MCF 10A (cell line): Measurements from ENCODE around the gene WDFY1. TPM values are rescaled to one million over a fixed set of nuclear protein-coding genes. Genes with fewer than 3 reads are reported as not detected.

Experiments used
- BruUV-seq: library from RNA; stranded (reverse); fragments of 400-500 nt; replicated peaks from 2 replicates; lab custom pipeline; 2021; lab: Mats Ljungman, UMichigan
- CTCF ChIA-PET: fragments of 300-600 bp; sonication (Branson Sonifier 250); formaldehyde crosslinking; extraction: SDS; loops from one replicate; lab custom pipeline; 2021; ENCODE audit warnings: antibody characterized with exemption, inconsistent platforms; lab: Yijun Ruan, JAX
- POLR2A ChIA-PET: fragments of 300-600, 350-650 bp; sonication (Branson Sonifier 250); formaldehyde crosslinking; extraction: SDS; loops from one replicate; lab custom pipeline; 2020; ENCODE audit warnings: antibody characterized with exemption, inconsistent platforms; lab: Yijun Ruan, JAX
- DNase-seq: peaks from one replicate; pipeline ENCODE4 v3.0.0-alpha.2; 2018; ENCODE audit not compliant: unreplicated experiment
- H3K27ac Mint-ChIP-seq: one replicate; pipeline ENCODE4 v1.8.0; 2022; ENCODE audit warnings: mild to moderate bottlenecking, low read depth, mixed read lengths; ENCODE audit not compliant: unreplicated experiment
- H3K27me3 Mint-ChIP-seq: one replicate; pipeline ENCODE4 v1.8.0; 2022; ENCODE audit warnings: mixed read lengths; ENCODE audit not compliant: insufficient read depth, unreplicated experiment
- H3K36me3 Mint-ChIP-seq: one replicate; pipeline ENCODE4 v1.8.0; 2022; ENCODE audit warnings: mild to moderate bottlenecking, moderate library complexity, mixed read lengths; ENCODE audit not compliant: insufficient read depth, unreplicated experiment
- H3K4me1 Mint-ChIP-seq: one replicate; pipeline ENCODE4 v1.8.0; 2022; ENCODE audit warnings: mixed read lengths; ENCODE audit not compliant: insufficient read depth, unreplicated experiment
- H3K4me3 Mint-ChIP-seq: one replicate; pipeline ENCODE4 v1.8.0; 2022; ENCODE audit warnings: mild to moderate bottlenecking, moderate library complexity, mixed read lengths; ENCODE audit not compliant: unreplicated experiment
- H3K9me3 Mint-ChIP-seq: one replicate; pipeline ENCODE4 v1.8.0; 2022; ENCODE audit warnings: mixed read lengths; ENCODE audit not compliant: unreplicated experiment
- intact Hi-C: fragments of 100-400 bp; cut with micrococcal nuclease; formaldehyde crosslinking; loops from 2 replicates; pipeline ENCODE4 v1.14.1; 2022
- total RNA-seq: library from RNA; stranded (reverse); gene quantifications from 2 replicates; pipeline ENCODE4 v1.2.3, GENCODE V29; 2022
- TF ChIP-seq, protein P1 (sequence below): fragments of 200-600 bp; IDR thresholded peaks from one replicate; pipeline ENCODE4 v1.8.0; 2022; ENCODE audit warnings: antibody characterized with exemption, mild to moderate bottlenecking; ENCODE audit not compliant: unreplicated experiment

The WDFY1 gene
- total RNA-seq, 1 experiment from 2014 or later: 36.9 TPM

DNA sequence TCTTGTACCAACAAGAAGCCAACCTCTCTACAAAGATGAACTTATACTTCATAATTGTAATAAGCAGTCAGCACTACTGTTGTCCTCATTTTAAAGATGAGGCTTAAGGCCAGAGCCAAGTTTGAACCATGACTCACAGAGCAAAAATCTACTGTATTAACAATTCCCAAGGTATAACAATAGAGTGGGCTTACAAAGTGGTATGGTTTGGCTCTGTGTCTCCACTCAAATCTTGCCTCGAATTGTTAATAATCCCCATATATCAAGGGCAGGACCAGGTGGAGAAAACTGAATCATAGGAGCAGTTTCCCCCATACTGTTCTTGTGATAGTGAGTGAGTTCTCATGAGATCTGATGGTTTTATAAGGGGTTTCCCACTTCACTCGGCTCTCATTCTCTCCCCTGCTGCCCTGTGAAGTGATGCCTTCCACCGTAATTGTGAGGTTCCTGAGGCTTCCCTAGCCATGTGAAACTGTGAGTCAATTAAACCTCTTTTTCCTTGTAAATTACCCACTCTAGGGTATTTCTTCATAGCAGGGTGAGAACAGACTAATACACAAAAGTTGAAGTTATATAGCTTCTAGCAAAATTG lies 31.6 kb upstream of the WDFY1 start:
- no TSS peak for BruUV-seq
- no peaks in the 10 kb centered on the region for H3K4me1 Mint-ChIP-seq
- TF ChIP-seq, protein P1, sequence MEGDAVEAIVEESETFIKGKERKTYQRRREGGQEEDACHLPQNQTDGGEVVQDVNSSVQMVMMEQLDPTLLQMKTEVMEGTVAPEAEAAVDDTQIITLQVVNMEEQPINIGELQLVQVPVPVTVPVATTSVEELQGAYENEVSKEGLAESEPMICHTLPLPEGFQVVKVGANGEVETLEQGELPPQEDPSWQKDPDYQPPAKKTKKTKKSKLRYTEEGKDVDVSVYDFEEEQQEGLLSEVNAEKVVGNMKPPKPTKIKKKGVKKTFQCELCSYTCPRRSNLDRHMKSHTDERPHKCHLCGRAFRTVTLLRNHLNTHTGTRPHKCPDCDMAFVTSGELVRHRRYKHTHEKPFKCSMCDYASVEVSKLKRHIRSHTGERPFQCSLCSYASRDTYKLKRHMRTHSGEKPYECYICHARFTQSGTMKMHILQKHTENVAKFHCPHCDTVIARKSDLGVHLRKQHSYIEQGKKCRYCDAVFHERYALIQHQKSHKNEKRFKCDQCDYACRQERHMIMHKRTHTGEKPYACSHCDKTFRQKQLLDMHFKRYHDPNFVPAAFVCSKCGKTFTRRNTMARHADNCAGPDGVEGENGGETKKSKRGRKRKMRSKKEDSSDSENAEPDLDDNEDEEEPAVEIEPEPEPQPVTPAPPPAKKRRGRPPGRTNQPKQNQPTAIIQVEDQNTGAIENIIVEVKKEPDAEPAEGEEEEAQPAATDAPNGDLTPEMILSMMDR: no peak
- no peak overlapping the region for H3K27ac Mint-ChIP-seq
- ChIA-PET CTCF (interaction anchor here (0.6 to 2.8 kb wide), 6 partner anchors 8 to 1683 kb away, joined by 3 to 19 read pairs (median 9); no protein-coding TSS in a partner anchor), POLR2A (interaction anchor here (0.7 kb wide), 1 partner anchor 17 kb away, joined by 3 read pairs; no protein-coding TSS in a partner anchor)
- no peaks in the 10 kb centered on the region for H3K27me3 Mint-ChIP-seq
- peak; percentile 18 for DNase-seq
- no peaks in the 10 kb centered on the region for H3K9me3 Mint-ChIP-seq
- no peak overlapping the region for H3K4me3 Mint-ChIP-seq
- intact Hi-C loops: no loop called here
- peaks cover 43% of the 10 kb centered on the region for H3K36me3 Mint-ChIP-seq

- TF ChIP-seq, protein P1: no peak
- Mint-ChIP-seq H3K27ac (no peak overlapping the region), H3K9me3 (no peaks in the 10 kb centered on the region), H3K4me1 (no peaks in the 10 kb centered on the region), H3K36me3 (peaks cover 30% of the 10 kb centered on the region), H3K27me3 (no peaks in the 10 kb centered on the region), H3K4me3 (no peak overlapping the region)
- ChIA-PET POLR2A (interaction anchor here (0.7 to 0.8 kb wide), 2 partner anchors 11 to 1021 kb away, joined by 3 read pairs; no protein-coding TSS in a partner anchor), CTCF (interaction anchor here (0.6 to 7.3 kb wide), 3 partner anchors 18 to 310 kb away, joined by 4 to 126 read pairs (median 97); no protein-coding TSS in a partner anchor)
- DNase-seq: no peak
- intact Hi-C loops: no loop called here
- no TSS peak for BruUV-seq
These were observed 28.5 kb upstream of the WDFY1 start for GRCh38 chr2:223973606-223974005.

- CTCF ChIA-PET: interaction anchor here (0.6 to 7.3 kb wide), 7 partner anchors 10 to 678 kb away, joined by 3 to 126 read pairs (median 5); no protein-coding TSS in a partner anchor
- TF ChIP-seq, protein P1: no peak
- no peak for DNase-seq
- Mint-ChIP-seq H3K9me3 (no peaks in the 10 kb centered on the region), H3K36me3 (peaks cover 38% of the 10 kb centered on the region), H3K4me1 (no peaks in the 10 kb centered on the region), H3K27me3 (no peaks in the 10 kb centered on the region), H3K27ac (no peak overlapping the region), H3K4me3 (no peak overlapping the region)
- POLR2A ChIA-PET: interaction anchor here (0.6 kb wide), 1 partner anchor 35 kb away, joined by 3 read pairs; no protein-coding TSS in a partner anchor
- intact Hi-C loops: no loop called here
- no TSS peak for BruUV-seq
These were observed 27.5 kb upstream of the WDFY1 start for GRCh38 chr2:223972656-223973102.

GRCh38 chr2:223971731-223972130 lies 26.6 kb upstream of the WDFY1 start:
- no peaks in the 10 kb centered on the region for H3K9me3 Mint-ChIP-seq
- TF ChIP-seq, protein P1: no peak
- peaks cover 40% of the 10 kb centered on the region for H3K36me3 Mint-ChIP-seq
- no peaks in the 10 kb centered on the region for H3K27me3 Mint-ChIP-seq
- POLR2A ChIA-PET: no interaction called here
- H3K4me1 Mint-ChIP-seq: no peaks in the 10 kb centered on the region
- H3K27ac Mint-ChIP-seq: no peak overlapping the region
- CTCF ChIA-PET: interaction anchor here (0.7 to 7.3 kb wide), 13 partner anchors 9 to 675 kb away, joined by 3 to 126 read pairs (median 7); no protein-coding TSS in a partner anchor
- intact Hi-C loops: loop anchor here (2.0 kb wide), 1 partner anchor 67 kb away; the partner anchor contains the start of gene SERPINE2
- no peak overlapping the region for H3K4me3 Mint-ChIP-seq
- BruUV-seq: no TSS peak
- no peak for DNase-seq
